Measurements from ENCODE around the gene PRKAR1A.

The PRKAR1A gene

DNA sequence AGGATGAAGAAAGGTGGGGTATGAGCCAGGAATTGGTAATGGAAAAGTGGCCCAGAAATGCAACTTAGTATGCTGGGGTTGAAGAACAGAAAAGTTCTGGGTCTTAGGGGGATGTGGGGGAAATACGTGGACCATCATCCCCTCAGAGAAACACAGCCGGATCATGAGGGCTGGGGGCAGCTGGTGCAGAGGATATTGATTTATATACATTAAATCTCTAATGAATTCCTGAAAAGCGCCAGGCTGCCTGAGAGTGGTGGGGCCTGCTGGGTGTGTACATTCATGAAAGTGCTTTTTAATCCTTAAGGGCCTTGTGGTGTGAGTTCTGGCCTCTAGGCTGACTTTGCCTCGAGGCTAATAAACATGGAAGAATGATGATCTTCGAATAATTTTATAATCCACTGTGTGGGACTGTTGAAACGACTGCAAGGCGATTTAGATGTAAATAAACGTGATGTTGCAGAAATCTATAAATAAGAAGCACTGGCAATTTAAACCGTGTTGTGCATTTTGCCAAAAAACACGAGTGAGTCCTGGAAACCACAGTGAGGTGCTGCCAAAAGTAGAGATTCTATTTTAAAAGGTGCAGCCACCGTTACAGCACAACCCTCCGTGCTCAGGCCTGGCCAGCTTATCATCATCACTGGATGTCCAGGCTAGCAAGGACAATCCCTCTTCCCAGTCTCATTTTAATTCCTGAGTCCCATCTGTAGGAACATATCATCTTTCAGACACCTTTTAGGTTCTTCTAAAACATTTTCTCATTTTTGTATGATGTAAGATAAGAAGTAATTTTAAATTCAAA, 32.1 kb downstream of the PRKAR1A start:
- no peak for DNase-seq

DNA sequence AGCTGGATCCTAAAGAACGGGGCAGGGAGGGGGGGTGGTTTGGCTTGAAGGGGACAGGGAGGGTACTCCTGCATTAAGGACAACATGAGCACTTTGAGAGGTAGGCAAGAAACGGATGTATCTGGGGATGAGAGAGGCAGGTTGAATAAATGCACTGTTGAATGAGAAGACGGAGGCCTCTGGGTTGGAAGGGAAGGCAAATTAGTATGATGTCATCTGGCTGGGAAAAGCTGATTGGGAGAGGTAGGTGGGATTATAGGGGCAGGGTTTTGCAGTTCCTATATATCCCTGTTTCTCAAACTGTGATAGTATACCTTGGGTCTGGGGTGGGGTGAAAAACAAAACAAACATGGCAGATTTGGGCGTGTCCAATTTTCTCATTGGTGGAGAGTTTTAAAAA, 44.3 kb downstream of the PRKAR1A start:
- no peak for DNase-seq

DNA sequence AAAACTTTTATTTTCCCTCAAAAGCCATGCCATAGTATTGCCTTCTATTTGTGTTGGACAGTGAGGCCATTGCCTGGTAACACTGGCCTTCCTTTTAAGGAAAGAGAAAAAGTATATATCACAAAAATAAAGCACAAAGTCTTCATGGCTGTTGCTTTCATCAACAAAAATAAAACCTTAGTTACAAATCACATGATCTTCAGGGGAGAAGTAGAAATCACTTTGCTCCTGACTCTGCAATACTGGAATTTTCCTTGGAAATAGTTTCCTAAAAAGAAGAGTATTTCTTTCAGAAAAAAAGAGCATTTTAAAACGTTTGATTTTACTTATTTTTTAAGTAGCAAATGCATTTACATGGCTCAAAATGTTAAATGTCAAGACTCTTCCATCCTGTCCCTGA, 47.1 kb downstream of the PRKAR1A start:
- no peak for DNase-seq

DNA sequence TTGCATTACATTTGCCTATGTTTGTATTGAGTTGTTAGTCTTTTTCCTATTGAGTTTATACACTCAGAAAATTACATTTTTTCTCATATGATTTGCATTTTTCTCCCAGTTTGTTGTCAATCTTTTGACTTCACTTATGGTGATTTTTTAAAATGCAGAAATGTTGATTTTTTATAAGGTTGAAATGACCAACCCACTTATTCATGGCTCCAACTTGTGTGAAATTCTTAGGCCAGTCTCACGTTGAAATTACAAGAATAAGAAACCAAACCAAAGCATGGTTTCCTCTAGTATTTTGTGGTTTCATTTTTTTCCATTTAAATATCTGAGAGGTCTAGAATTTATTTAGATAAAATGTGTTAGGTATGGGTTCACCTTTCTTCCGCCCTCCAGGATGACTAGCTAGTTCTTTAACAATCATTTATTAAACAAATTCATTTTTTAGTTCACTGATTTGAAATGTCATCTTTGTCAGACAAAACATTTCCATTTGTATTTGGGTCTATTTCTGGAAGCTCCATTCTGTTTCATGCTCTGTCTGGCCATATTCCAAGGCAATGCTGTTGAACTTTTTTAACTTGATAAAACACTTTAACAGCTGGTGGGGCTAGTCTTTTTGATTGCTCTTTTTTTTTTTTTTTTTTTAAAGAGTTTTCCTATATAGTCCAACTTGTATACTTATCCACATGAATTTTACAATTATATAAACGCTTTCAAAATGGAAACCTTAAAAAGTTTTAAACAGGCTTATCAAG, 48.9 kb downstream of the PRKAR1A start:
- no peak for DNase-seq

GRCh38 chr17:68562736-68563135, 50.5 kb downstream of the PRKAR1A start:
- no peak for DNase-seq

- DNase-seq = no peak
Measured at GRCh38 chr17:68564415-68565111, 52.3 kb downstream of the PRKAR1A start.

DNA sequence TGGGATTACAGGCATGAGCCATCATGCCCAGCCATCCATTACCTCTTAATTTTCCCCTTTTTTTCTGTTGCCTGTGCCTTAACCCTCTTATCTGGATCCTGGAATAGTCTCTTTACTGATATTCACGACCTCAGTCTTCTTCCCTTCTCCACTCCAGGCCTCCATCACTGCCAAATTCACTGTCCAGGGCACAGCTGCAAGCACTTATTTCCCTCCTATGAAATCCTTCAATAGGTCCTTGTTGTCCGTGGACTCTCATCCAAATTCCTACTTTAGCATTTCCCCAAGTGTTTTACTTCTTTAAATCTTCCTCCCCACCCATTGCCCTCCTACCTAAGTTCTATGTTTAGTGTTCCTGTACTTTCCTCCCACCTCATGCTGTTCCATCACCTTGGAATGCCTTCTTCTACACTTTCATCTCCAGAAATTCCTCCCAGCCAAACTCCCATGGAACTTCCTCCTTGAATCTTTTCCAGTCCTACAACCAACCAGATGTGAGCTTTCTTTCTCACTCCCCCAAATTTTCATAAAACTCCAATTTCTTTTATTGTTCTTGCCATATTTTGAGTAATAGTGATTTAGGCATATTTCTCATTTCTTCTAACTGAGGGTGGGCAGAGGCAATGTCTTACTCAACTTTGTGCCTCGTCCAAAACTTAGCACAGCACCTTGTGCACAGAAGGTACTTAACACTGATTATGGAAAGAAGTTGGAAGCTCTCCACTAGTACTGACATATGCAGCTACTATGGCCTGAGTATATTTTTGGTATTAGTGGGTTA, 53.6 kb downstream of the PRKAR1A start:
- DNase-seq = no peak

- no peak for DNase-seq
Measured at GRCh38 chr17:68566442-68566738, 54.2 kb downstream of the PRKAR1A start.

- no peak for DNase-seq
Measured at GRCh38 chr17:68567035-68567434, 54.8 kb downstream of the PRKAR1A start.

- DNase-seq = no peak
Measured at GRCh38 chr17:68567581-68567980, 55.4 kb downstream of the PRKAR1A start.

GRCh38 chr17:68568581-68568980, 56.4 kb downstream of the PRKAR1A start:
- no peak for DNase-seq

DNA sequence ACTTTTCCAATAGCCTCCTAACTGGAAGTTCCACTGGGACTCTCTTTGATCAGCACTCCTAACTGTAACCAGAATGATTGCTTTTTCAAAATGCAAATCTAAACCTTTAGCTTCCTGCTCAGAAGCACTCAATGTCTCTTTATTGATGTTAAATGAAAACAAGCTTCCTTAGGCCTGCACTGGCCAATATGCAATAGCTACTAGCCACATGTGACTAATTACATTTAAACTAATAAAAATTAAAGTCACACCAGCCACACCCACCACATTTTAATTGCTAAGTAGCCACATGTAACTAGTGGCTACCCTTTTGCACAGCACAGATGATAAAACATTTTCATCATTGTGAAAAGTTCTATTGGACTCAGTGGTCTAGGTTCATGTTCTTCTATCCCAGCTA, 57.1 kb downstream of the PRKAR1A start:
- DNase-seq = no peak

DNA sequence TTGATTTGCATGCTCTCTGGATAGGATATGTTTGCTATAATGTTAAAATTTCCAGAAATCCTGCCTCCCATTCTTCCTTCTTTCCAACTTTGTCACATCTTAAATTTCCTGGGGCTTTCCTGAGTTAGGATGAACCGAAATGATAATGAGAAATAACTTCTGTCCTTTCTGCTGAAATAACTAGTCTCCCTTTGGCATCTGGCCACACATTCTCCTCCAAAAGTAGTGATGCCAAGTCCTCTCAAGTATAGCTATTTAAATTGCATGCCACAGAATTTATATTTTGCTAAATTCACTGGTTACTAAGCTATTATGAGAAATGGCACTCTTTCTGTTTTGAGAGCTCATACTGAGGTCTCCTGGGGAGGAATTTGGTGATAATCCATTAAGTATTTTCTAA, 58.3 kb downstream of the PRKAR1A start:
- DNase-seq = no peak

DNA sequence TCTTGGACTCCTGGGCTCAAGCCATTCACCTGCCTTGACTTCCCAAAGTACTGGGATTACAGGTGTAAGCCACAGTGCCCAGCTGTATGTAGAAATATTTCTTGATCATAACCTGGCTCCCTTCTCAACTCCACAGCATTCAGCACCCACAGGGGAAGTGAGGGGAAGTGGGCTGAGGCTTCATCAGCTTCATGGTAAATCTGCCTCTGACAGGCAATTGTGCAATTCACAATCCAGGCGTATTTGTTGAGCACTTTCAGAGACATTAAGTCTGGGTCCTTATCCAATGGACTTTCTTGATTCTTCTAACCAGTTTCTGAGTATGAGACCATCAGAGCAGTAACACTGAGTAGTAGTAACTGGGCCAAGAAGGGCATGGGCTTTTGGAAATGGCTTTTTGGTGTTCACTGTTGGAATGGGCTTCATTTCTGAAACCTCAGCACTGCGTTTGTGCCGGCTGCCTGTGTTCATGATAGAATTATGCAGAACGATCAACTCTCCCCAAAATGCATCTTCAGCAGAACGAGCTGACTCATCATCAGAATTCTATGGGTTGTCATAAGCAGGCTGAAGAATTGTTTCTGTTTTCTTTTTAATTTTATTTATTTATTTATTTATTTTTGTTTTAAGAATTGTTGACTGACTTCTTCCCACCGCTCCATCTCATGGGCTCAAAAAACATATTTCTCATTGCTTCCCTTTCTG, 60.1 kb downstream of the PRKAR1A start:
- DNase-seq = no peak

- no peak for DNase-seq
Measured at GRCh38 chr17:68573338-68573737, 61.1 kb downstream of the PRKAR1A start.

DNA sequence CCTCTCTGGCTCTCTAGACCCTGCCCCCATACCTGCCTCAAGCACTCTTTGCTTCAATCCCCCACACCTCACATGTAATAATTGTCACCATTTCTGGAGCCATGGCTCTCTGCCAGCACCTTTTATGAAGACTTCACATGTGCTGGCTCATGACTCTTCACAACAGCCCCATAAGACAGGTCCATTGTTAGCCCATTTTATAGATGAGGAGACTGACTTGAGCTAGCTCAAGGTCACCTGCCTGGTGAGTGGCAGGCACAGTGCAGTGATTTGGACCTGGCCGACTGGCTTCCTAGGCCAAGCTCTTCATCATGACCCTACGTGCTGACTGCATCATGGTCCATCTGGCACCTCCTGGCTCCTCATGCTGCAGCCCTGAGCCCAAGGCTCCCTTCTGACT, 63.9 kb downstream of the PRKAR1A start:
- no peak for DNase-seq

- DNase-seq = no peak
Measured at GRCh38 chr17:68576811-68577496, 64.7 kb downstream of the PRKAR1A start.

DNA sequence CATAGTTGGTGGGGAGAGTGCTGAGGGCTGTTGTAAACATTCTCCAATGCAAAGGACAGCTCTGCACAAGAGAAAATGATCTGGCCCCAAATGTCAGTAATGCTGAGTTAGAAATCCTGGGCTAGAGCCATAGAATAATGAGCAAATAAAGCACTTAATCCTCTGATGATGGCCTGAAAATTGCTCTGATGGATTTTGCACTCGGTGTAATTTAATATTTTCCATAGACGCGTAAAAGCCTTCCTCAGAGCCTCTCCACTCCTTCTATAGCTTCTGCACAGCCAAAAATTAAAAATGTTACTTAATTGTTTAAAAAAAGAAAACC, 65.2 kb downstream of the PRKAR1A start:
- DNase-seq = no peak

GRCh38 chr17:68578236-68578635, 66.0 kb downstream of the PRKAR1A start:
- no peak for DNase-seq

DNA sequence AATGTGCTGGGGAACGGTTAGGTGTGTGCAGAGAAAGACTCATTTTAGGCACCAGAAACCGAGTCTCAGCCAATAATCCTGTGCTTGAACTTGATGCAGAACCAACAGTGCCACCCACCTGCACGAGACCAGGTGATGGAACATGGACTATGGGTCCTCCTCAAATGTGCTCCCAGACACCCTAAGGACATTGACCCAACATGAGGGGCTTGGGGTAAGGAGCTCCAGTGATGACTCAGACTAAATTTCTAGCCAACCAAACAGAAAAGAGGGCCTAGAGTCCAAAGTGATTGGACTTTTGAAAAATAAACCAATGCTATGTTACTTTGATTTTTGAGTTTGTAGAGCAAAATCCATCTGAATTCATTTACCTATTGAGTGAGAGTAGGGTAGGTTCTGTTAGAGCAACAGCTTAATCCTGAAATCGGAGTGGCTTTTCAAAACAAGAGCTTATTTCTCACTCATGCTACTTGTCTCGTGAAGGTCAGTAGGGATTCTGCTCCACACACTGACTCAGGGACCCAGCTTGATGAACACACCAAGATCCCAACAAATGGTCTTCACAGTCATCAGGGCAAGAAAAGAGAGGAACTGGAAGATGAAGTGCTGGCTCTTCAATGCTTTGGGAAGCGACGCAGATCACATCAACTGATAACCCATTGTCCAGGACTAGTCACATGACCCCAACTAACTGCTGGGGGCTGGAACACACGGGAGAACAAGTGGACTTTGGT, 67.1 kb downstream of the PRKAR1A start:
- no peak for DNase-seq

- DNase-seq = no peak
Measured at GRCh38 chr17:68580236-68580770, 68.1 kb downstream of the PRKAR1A start.
